H1 (cell line): Measurements from ENCODE around the gene DCXR.

Experiments
- JUN ChIP-seq: IDR thresholded peaks from 2 replicates; pipeline ENCODE4 v1.6.1; 2011; ENCODE audit warnings: low read depth, mild to moderate bottlenecking, improper control_type of control experiment, low read length
- RFX5 ChIP-seq: IDR thresholded peaks from 2 replicates; pipeline ENCODE4 v1.6.1; 2011; ENCODE audit warnings: low read depth, low read length, improper control_type of control experiment, borderline replicate concordance
- YY1 ChIP-seq: IDR thresholded peaks from 2 replicates; pipeline ENCODE4 v1.6.1; 2011; ENCODE audit warnings: low read depth, mild to moderate bottlenecking, low read length
- TF ChIP-seq, protein P1 (sequence below), 3 experiments: IDR thresholded peaks; 1 replicate in 2 of 3; 2 replicates in 1 of 3; pipeline versions ENCODE4 v1.5.1 to v1.6.1; 2011; ENCODE audit warnings: low read length in 3 of 3, mild to moderate bottlenecking in 3 of 3, inconsistent platforms in 2 of 3, low read depth in 1 of 3, moderate library complexity in 1 of 3; ENCODE audit not compliant: insufficient read depth in 1 of 3; ENCODE audit errors: control extremely low read depth in 1 of 3

DNA sequence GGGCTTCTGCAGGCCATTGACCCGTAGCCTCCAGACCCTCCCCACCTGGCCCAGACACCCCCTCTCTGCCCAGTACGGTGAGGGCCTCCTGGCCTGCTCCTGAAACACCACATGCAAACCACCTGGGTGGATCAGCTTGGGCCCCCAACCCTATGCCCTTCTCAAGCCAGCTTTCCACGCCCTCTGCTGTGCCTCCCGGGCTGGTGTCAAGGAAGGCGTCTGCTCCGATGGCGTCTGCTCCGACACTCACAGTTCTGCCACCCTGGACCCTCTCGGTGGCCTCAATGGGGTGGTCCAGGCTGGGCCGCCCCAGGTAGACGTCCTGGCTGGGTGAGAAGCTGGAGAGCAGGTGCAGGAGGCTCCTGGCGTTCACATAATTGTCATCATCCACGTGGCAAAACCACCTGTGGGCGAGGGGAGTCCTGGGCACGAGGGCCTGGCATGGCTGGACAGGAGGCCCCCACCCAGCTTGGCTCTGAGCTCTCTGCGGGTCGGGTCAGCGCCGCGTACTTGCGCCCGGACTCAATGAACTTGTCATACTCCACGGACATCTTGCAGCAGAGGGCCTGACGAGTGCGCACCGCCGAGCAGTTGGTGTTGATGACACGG, 12.8 kb upstream of the DCXR start:
- TF ChIP-seq, protein P1, sequence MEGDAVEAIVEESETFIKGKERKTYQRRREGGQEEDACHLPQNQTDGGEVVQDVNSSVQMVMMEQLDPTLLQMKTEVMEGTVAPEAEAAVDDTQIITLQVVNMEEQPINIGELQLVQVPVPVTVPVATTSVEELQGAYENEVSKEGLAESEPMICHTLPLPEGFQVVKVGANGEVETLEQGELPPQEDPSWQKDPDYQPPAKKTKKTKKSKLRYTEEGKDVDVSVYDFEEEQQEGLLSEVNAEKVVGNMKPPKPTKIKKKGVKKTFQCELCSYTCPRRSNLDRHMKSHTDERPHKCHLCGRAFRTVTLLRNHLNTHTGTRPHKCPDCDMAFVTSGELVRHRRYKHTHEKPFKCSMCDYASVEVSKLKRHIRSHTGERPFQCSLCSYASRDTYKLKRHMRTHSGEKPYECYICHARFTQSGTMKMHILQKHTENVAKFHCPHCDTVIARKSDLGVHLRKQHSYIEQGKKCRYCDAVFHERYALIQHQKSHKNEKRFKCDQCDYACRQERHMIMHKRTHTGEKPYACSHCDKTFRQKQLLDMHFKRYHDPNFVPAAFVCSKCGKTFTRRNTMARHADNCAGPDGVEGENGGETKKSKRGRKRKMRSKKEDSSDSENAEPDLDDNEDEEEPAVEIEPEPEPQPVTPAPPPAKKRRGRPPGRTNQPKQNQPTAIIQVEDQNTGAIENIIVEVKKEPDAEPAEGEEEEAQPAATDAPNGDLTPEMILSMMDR (IDR thresholded peaks at IDR 0.05; ENCODE audit: control extremely low read depth in 1 of 3, insufficient read depth in 1 of 3, low read depth in 1 of 3, low read length in 3 of 3), result no peak
- TF ChIP-seq YY1 (no peak), JUN (no peak), RFX5 (no peak)
